Neutrophil (primary cell): ENCODE measurements around the gene TAAR5.
"Not testable (repeated sequence)": the region's sequence is repeated elsewhere in the genome, so short reads cannot be mapped to it uniquely, and the experiment has no call there.

Source experiments
- H3K27ac ChIP-seq: fragments of 200-600 bp; sonication (generic); 2 replicates; pipeline ENCODE4 v1.5.1; 2016; ENCODE audit warnings: mild to moderate bottlenecking, moderate library complexity
- H3K27me3 ChIP-seq: fragments of 200-600 bp; sonication (generic); 2 replicates; pipeline ENCODE4 v1.6.0; 2016; ENCODE audit warnings: mild to moderate bottlenecking
- H3K36me3 ChIP-seq: fragments of 200-600 bp; sonication (generic); 2 replicates; pipeline ENCODE4 v1.5.1; 2017
- H3K4me1 ChIP-seq, 2 experiments: fragments of 200-600 bp in 1 of 2; sonication (generic) in 1 of 2; 1 replicate in 1 of 2; 2 replicates in 1 of 2; pipeline versions ENCODE4 v1.5.1 to v1.6.1; 2013 to 2016; ENCODE audit warnings: low read depth in 1 of 2, low read length in 1 of 2, mild to moderate bottlenecking in 1 of 2, moderate library complexity in 1 of 2; ENCODE audit not compliant: control insufficient read depth in 1 of 2, insufficient read depth in 1 of 2
- H3K4me3 ChIP-seq, 2 experiments: fragments of 200-600 bp in 1 of 2; sonication (generic) in 1 of 2; 1 replicate in 1 of 2; 2 replicates in 1 of 2; pipeline ENCODE4 v1.5.1; 2013 to 2016; ENCODE audit warnings: low read depth in 1 of 2, low read length in 1 of 2, mild to moderate bottlenecking in 1 of 2, moderate library complexity in 1 of 2
- H3K9me3 ChIP-seq: fragments of 200-600 bp; sonication (generic); 2 replicates; pipeline ENCODE4 v1.5.1; 2016
- TF ChIP-seq, protein P1 (sequence below): fragments of 200-600 bp; sonication (generic); IDR thresholded peaks from 2 replicates; pipeline ENCODE4 v1.5.1; 2016; ENCODE audit warnings: antibody characterized with exemption

Gene TAAR5

DNA sequence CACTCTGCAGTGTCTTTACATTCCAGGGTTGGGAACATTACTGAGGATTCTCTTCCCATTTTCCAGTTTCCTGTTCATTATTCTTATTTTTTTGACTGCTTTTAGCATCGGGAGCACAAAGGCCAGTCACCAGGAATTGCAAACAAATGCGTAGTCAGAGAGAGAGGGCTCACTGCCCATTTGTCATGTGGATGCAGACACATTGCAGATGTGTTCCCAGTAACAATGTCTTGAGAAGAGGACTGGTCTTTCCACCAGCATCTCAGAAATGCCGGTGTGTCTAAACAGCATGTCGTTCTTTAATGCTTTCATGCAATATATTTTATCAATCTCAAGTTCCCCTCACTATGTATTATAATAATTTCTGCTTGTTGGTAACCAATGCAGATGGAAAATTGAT, 20.4 kb downstream of the TAAR5 start:
- Histone ChIP-seq H3K27me3 (peaks cover 38% of the 10 kb centered on the region), H3K4me3 (no peak overlapping the region), H3K36me3 (no peaks in the 10 kb centered on the region), H3K4me1 (peaks cover 21 to 27% of the 10 kb centered on the region in 2 experiments), H3K27ac (no peak overlapping the region), H3K9me3 (no peaks in the 10 kb centered on the region)
- TF ChIP-seq, protein P1, sequence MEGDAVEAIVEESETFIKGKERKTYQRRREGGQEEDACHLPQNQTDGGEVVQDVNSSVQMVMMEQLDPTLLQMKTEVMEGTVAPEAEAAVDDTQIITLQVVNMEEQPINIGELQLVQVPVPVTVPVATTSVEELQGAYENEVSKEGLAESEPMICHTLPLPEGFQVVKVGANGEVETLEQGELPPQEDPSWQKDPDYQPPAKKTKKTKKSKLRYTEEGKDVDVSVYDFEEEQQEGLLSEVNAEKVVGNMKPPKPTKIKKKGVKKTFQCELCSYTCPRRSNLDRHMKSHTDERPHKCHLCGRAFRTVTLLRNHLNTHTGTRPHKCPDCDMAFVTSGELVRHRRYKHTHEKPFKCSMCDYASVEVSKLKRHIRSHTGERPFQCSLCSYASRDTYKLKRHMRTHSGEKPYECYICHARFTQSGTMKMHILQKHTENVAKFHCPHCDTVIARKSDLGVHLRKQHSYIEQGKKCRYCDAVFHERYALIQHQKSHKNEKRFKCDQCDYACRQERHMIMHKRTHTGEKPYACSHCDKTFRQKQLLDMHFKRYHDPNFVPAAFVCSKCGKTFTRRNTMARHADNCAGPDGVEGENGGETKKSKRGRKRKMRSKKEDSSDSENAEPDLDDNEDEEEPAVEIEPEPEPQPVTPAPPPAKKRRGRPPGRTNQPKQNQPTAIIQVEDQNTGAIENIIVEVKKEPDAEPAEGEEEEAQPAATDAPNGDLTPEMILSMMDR = no peak

DNA sequence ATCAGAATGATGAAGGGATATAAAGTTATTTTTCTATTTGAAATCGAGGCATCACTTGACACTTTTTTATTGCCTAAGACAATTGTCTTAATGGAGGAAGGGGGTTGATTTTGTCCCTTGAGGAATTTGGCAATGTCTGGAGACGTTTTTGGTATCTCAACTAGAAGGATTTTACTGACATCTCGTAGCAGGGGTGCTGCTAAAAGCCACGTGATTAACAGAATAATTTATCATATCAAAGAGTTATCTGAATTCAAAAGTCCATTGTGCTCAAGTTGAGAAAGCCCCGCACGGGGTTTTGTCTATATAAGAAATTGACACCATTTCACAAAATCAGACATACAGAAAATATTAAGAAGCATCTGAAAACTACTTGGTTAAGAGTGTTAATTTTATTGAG, 20.9 kb downstream of the TAAR5 start:
- Histone ChIP-seq H3K27me3 (peaks cover 44% of the 10 kb centered on the region), H3K4me1 (peaks cover 21 to 27% of the 10 kb centered on the region in 2 experiments)

DNA sequence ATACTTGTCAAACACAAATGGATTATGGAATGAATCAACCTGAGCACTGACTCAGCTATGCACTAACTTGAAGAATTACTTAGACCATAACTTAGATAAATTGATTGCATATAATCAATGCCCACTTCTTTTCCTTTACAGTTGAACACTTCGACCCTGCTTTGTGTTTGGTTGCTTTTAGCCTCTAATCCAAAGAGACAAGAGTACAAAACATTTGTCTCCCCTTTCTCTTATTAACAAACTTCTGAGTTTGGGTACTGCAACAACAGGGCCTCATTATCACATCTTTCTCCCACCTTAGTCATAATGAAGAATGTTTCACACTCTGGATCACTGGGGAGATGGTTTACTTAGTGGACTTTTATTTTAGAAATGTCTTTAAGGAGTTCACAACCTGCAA, 22.0 kb downstream of the TAAR5 start:
- H3K4me3 ChIP-seq = no peak overlapping the region
- peaks cover 17 to 23% of the 10 kb centered on the region in 2 experiments for H3K4me1 ChIP-seq
- H3K36me3 ChIP-seq = no peaks in the 10 kb centered on the region
- H3K27ac ChIP-seq = no peak overlapping the region
- peaks cover 55% of the 10 kb centered on the region for H3K27me3 ChIP-seq
- H3K9me3 ChIP-seq = no peaks in the 10 kb centered on the region
- TF ChIP-seq, protein P1 = no peak

More for the DNA sequence above, 20.9 kb downstream of the TAAR5 start:
- TF ChIP-seq, protein P1 = no peak
- no peaks in the 10 kb centered on the region for H3K9me3 ChIP-seq
- H3K4me3 ChIP-seq = no peak overlapping the region
- no peak overlapping the region for H3K27ac ChIP-seq
- H3K36me3 ChIP-seq = no peaks in the 10 kb centered on the region

DNA sequence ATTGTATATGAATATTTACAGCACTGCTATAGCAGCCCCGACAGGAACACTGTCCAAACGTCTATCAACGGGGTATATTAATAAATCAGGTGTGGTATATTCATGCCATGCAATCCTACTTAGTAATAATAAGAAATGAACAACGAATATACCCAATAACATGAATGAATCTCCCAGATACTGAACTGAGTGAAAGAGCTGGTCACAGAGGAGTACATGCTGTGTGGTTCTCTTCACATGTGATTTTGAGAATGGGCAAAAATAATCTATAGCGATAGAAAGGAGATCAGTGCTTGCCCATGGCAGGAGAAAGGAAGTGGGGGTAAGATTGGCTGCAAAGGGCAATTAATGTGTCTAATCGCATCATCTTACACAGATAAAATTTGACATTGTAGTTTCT, 23.1 kb downstream of the TAAR5 start:
- Histone ChIP-seq H3K4me3 (no peak overlapping the region), H3K27me3 (peaks cover 62% of the 10 kb centered on the region), H3K4me1 (peaks cover 5 to 12% of the 10 kb centered on the region in 2 experiments), H3K9me3 (no peaks in the 10 kb centered on the region), H3K27ac (no peak overlapping the region), H3K36me3 (no peaks in the 10 kb centered on the region)
- TF ChIP-seq, protein P1 = no peak

DNA sequence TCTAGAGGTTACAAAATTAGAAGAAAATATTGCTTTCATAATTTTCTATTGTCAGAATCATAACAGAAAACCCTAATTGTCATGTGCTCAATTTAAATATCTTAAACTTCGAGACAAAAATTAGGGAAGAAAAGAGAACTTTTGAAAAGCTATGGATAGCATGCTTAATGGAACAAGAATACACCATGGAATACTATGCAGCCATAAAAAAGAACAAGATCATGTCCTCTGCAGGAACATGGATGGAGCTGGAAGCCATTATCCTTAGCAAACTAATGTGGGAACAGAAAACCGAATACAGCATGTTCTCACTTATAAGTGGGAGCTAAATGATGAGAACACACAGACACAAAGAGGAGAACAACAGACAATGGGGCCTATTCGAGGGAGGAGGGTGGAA, 29.5 kb downstream of the TAAR5 start:
- not testable (repeated sequence) for H3K4me3 ChIP-seq, H3K36me3 ChIP-seq, H3K9me3 ChIP-seq, H3K4me1 ChIP-seq, H3K27ac ChIP-seq
- H3K27me3 ChIP-seq = peaks cover 47% of the 10 kb centered on the region

DNA sequence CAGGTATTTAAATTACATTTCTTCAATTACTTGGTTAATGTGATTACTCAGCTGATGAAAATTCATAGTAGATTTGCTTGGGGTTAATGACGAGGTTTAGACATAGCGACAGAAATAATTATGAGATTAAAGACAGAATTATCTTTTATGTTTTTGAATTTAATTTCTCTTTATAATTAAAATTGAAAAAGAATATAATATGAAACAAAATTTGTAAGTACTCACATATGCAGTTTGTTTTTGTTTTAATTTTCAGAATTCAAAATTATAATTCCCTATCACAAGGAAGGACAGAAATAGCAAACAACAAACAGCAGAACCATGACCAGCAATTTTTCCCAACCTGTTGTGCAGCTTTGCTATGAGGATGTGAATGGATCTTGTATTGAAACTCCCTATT, 37.2 kb downstream of the TAAR5 start, which contains the start of gene TAAR8:
Gene TAAR8 (plus strand): TSS at position 301 of the 400 bp plus-strand sequence. CDS start 21 bp downstream, at position 322.
- Histone ChIP-seq H3K9me3 (no peaks in the 10 kb centered on the region), H3K4me3 (no peak within 1 kb of the TSS), H3K36me3 (no peaks in the 10 kb centered on the region), H3K27me3 (peaks cover 46% of the 10 kb centered on the region), H3K4me1 (no peaks in the 10 kb centered on the region), H3K27ac (no peak within 1 kb of the TSS)
- TF ChIP-seq, protein P1 = no peak
